A549 (cell line): ENCODE measurements around the gene TSPAN18.

Experiments
- BHLHE40 ChIP-seq: IDR thresholded peaks from 2 replicates; pipeline ENCODE4 v1.6.1; 2012; ENCODE audit warnings: low read depth, low read length, inconsistent platforms
- CHD2 ChIP-seq: fragments of 150-350 bp; IDR thresholded peaks from 2 replicates; pipeline ENCODE4 v1.6.1; 2014; ENCODE audit warnings: low read length; ENCODE audit not compliant: partially characterized antibody
- EP300 ChIP-seq, 2 experiments: fragments of >200 bp; sonication (Bioruptor Twin); formaldehyde crosslinking; IDR thresholded peaks; 2 replicates in 1 of 2; 3 replicates in 1 of 2; pipeline ENCODE4 v1.6.1; 2016 to 2017
- ESRRA ChIP-seq: fragments of 150-350 bp; IDR thresholded peaks from 2 replicates; pipeline ENCODE4 v1.6.1; 2014; ENCODE audit warnings: mild to moderate bottlenecking, low read length, borderline replicate concordance
- HDAC2 ChIP-seq: fragments of 200-600 bp; sonication (generic); IDR thresholded peaks from 2 replicates; pipeline ENCODE4 v1.6.1; 2016
- HOXA7 ChIP-seq: fragments of 250-450 bp; sonication (Bioruptor Pico); IDR thresholded peaks from 2 replicates; pipeline ENCODE4 v1.5.0; 2020; ENCODE audit warnings: mild to moderate bottlenecking, moderate library complexity
- POLR2A ChIP-seq: IDR thresholded peaks from 2 replicates; pipeline ENCODE4 v1.6.1; 2012; ENCODE audit warnings: mild to moderate bottlenecking, low read length
- RFX5 ChIP-seq: fragments of 450-650 bp; IDR thresholded peaks from 2 replicates; pipeline ENCODE4 v1.7.1; 2014; ENCODE audit warnings: antibody characterized with exemption, mild to moderate bottlenecking, moderate library complexity
- SMC3 ChIP-seq: fragments of >200 bp; sonication (Bioruptor Twin); formaldehyde crosslinking; IDR thresholded peaks from 3 replicates; pipeline ENCODE4 v1.6.1; 2018; ENCODE audit warnings: inconsistent platforms
- TF ChIP-seq, protein P1 (sequence below): fragments of >200 bp; sonication (Bioruptor Twin); formaldehyde crosslinking; IDR thresholded peaks from 3 replicates; pipeline ENCODE4 v1.5.1; 2016
- TF ChIP-seq, protein P2 (sequence below): fragments of 450-650 bp; IDR thresholded peaks from 2 replicates; pipeline ENCODE4 v1.6.1; 2014; ENCODE audit warnings: antibody characterized with exemption
- TF ChIP-seq, protein P3 (sequence below): fragments of 200-600 bp; sonication (generic); IDR thresholded peaks from 2 replicates; pipeline ENCODE4 v1.6.1; 2016; ENCODE audit warnings: antibody characterized with exemption, mild to moderate bottlenecking, moderate library complexity

DNA sequence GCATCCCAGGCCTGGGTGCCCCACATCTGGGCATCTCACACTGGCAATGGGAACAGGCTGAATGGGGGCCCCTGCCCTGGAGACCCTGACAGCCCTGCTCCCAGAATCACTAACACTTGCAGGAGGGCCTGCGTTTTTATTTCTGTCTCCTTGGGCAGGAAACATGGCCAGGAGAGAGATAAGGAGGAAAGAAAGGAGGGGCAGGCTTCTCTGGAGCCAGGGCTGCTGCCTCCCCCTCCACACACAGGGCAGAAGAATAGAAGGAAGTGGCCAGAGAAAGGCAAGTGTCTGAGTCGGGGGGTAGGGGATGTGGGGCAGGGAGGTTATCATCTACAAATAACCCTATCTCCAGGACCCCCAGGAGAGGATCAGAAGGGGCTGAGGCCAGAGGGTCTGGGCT, 25.5 kb upstream of the TSPAN18 start:
- TF ChIP-seq HDAC2 (no peak), RFX5 (no peak), EP300 (IDR thresholded peaks at IDR 0.05) (no peak), HOXA7 (no peak), SMC3 (no peak), BHLHE40 (no peak), ESRRA (no peak), CHD2 (no peak), POLR2A (no peak)
- TF ChIP-seq, protein P1, sequence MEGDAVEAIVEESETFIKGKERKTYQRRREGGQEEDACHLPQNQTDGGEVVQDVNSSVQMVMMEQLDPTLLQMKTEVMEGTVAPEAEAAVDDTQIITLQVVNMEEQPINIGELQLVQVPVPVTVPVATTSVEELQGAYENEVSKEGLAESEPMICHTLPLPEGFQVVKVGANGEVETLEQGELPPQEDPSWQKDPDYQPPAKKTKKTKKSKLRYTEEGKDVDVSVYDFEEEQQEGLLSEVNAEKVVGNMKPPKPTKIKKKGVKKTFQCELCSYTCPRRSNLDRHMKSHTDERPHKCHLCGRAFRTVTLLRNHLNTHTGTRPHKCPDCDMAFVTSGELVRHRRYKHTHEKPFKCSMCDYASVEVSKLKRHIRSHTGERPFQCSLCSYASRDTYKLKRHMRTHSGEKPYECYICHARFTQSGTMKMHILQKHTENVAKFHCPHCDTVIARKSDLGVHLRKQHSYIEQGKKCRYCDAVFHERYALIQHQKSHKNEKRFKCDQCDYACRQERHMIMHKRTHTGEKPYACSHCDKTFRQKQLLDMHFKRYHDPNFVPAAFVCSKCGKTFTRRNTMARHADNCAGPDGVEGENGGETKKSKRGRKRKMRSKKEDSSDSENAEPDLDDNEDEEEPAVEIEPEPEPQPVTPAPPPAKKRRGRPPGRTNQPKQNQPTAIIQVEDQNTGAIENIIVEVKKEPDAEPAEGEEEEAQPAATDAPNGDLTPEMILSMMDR = no peak
- TF ChIP-seq, protein P2, sequence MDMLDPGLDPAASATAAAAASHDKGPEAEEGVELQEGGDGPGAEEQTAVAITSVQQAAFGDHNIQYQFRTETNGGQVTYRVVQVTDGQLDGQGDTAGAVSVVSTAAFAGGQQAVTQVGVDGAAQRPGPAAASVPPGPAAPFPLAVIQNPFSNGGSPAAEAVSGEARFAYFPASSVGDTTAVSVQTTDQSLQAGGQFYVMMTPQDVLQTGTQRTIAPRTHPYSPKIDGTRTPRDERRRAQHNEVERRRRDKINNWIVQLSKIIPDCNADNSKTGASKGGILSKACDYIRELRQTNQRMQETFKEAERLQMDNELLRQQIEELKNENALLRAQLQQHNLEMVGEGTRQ = no peak
- TF ChIP-seq, protein P3, sequence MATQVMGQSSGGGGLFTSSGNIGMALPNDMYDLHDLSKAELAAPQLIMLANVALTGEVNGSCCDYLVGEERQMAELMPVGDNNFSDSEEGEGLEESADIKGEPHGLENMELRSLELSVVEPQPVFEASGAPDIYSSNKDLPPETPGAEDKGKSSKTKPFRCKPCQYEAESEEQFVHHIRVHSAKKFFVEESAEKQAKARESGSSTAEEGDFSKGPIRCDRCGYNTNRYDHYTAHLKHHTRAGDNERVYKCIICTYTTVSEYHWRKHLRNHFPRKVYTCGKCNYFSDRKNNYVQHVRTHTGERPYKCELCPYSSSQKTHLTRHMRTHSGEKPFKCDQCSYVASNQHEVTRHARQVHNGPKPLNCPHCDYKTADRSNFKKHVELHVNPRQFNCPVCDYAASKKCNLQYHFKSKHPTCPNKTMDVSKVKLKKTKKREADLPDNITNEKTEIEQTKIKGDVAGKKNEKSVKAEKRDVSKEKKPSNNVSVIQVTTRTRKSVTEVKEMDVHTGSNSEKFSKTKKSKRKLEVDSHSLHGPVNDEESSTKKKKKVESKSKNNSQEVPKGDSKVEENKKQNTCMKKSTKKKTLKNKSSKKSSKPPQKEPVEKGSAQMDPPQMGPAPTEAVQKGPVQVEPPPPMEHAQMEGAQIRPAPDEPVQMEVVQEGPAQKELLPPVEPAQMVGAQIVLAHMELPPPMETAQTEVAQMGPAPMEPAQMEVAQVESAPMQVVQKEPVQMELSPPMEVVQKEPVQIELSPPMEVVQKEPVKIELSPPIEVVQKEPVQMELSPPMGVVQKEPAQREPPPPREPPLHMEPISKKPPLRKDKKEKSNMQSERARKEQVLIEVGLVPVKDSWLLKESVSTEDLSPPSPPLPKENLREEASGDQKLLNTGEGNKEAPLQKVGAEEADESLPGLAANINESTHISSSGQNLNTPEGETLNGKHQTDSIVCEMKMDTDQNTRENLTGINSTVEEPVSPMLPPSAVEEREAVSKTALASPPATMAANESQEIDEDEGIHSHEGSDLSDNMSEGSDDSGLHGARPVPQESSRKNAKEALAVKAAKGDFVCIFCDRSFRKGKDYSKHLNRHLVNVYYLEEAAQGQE = no peak
